ENCODE data around the gene ENDOU. TPM values are rescaled to one million over a fixed set of nuclear protein-coding genes. Genes with fewer than 3 reads are reported as not detected.
A peak's percentile ranks its signal among the peaks of the same experiment; 100 is the strongest.

The ENDOU gene
- total RNA-seq, 1 donor from 2014 or later, result not detected

- Histone ChIP-seq H3K4me1 (peaks cover 18 to 38% of the 10 kb centered on the region in 2 donors), H3K27ac (peak within 1 kb of the TSS; percentile 87 to 94), H3K9me3 (no peaks in the 10 kb centered on the region), H3K27me3 (no peaks in the 10 kb centered on the region), H3K36me3 (no peaks in the 10 kb centered on the region), H3K4me3 (peak within 1 kb of the TSS; percentile 80 to 81)
- peak; percentile 32 to 39 (median 33) for TF ChIP-seq CTCF (IDR thresholded peaks at IDR 0.05)
- intact Hi-C loops (cut with DNase I), result no loop called here
- peak; percentile 62 to 94 for DNase-seq (ENCODE audit: low spot score in 2 of 2)
These were observed 33.8 kb upstream of the ENDOU start, which contains the start of gene RAPGEF3 for GRCh38 chr12:47758834-47759690. Gene RAPGEF3, minus strand, starts transcription at chr12:47758880. Its CDS starts 324 bp downstream, at chr12:47758556.

DNA sequence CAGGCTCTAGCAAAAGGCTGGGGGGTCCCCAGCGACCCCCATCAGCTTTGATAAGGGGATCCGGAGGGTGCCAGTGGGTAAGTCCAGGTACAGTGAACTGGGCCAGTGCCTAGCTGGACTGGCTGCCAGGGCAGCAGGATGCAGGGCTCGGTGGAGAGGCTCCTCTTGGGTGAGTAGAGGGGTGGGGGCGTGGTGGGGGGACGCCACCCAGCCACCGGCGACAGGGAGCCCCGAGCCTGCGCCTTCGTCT is 33.2 kb upstream of the ENDOU start:
- no peaks in the 10 kb centered on the region for H3K27me3 ChIP-seq
- H3K4me1 ChIP-seq, result peaks cover 22 to 40% of the 10 kb centered on the region in 2 donors
- TF ChIP-seq CTCF (IDR thresholded peaks at IDR 0.05), result no peak
- no peaks in the 10 kb centered on the region for H3K9me3 ChIP-seq
- DNase-seq (ENCODE audit: low spot score in 2 of 2), result no peak
- H3K4me3 ChIP-seq, result peak overlapping the region; percentile 80 to 81
- intact Hi-C loops (cut with DNase I), result no loop called here
- no peaks in the 10 kb centered on the region for H3K36me3 ChIP-seq
- peak overlapping the region; percentile 87 to 94 for H3K27ac ChIP-seq

- Histone ChIP-seq H3K9me3 (no peaks in the 10 kb centered on the region), H3K4me1 (peaks cover 22 to 42% of the 10 kb centered on the region in 2 donors), H3K36me3 (no peaks in the 10 kb centered on the region), H3K27ac (peak overlapping the region; percentile 87 to 94), H3K4me3 (peak overlapping the region; percentile 80 to 81), H3K27me3 (no peaks in the 10 kb centered on the region)
- intact Hi-C loops (cut with DNase I), result no loop called here
- no peak for DNase-seq (ENCODE audit: low spot score in 2 of 2)
- TF ChIP-seq CTCF (IDR thresholded peaks at IDR 0.05), result no peak
These were observed 32.7 kb upstream of the ENDOU start for GRCh38 chr12:47757840-47758583.

DNA sequence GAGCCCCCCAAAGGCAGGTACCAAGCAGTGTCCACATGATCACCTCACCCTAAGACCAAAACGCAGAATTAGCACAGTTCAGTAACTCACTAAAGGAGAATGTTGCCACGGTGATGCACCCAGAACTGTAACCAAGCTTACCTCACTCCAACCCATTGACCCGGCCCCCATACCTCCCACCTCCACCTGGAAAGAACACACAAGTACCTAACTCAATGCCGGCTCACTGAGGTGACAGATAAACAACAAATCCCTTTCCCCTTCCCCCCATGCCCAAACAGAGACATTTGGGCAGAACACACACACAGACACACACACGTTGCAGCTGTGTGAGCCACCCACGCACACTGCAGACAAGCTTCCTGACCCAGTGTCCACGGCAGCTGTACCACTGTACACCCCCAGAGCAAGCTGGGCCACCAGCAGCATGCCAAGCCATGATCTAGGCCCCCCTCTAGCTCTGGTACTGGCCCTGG is 32.1 kb upstream of the ENDOU start:
- H3K4me3 ChIP-seq, result peak overlapping the region; percentile 80 to 81
- H3K36me3 ChIP-seq, result no peaks in the 10 kb centered on the region
- no peak for DNase-seq (ENCODE audit: low spot score in 2 of 2)
- H3K9me3 ChIP-seq, result no peaks in the 10 kb centered on the region
- no peaks in the 10 kb centered on the region for H3K27me3 ChIP-seq
- H3K27ac ChIP-seq, result peak overlapping the region; percentile 87 to 94
- TF ChIP-seq CTCF (IDR thresholded peaks at IDR 0.05), result no peak
- intact Hi-C loops (cut with DNase I), result no loop called here
- peaks cover 28 to 49% of the 10 kb centered on the region in 2 donors for H3K4me1 ChIP-seq

- TF ChIP-seq CTCF (IDR thresholded peaks at IDR 0.05), result no peak
- Histone ChIP-seq H3K4me3 (peak overlapping the region; percentile 80 to 81), H3K4me1 (peaks cover 32 to 63% of the 10 kb centered on the region in 2 donors), H3K36me3 (peaks cover 9 to 12% of the 10 kb centered on the region in 2 donors), H3K9me3 (no peaks in the 10 kb centered on the region), H3K27me3 (no peaks in the 10 kb centered on the region), H3K27ac (peak overlapping the region; percentile 87 to 94)
- intact Hi-C loops (cut with DNase I), result no loop called here
- no peak for DNase-seq (ENCODE audit: low spot score in 2 of 2)
These were observed 30.6 kb upstream of the ENDOU start for GRCh38 chr12:47755655-47756562.
